HEK293T (cell line): ENCODE measurements around the gene IGDCC3.

ENCODE experiments used
- ELF4 ChIP-seq: fragments of 450-650 bp; IDR thresholded peaks from 2 replicates; pipeline ENCODE4 v1.6.1; 2017; ENCODE audit warnings: antibody characterized with exemption
- SUZ12 ChIP-seq: fragments of 450-650 bp; IDR thresholded peaks from 2 replicates; pipeline ENCODE4 v1.6.1; 2016; ENCODE audit warnings: mild to moderate bottlenecking

GRCh38 chr15:65369212-65369547, 8.6 kb downstream of the IGDCC3 start:
- TF ChIP-seq ELF4 (no peak), SUZ12 (no peak)
